ENCODE data around the gene ESPNL.
"Not testable (repeated sequence)": the region's sequence is repeated elsewhere in the genome, so short reads cannot be mapped to it uniquely, and the experiment has no call there.

The ESPNL gene

GRCh38 chr2:238114851-238115660 is 14.9 kb downstream of the ESPNL start:
- DNase-seq (ENCODE audit: low read depth), result no peak

- not testable (repeated sequence) for DNase-seq (ENCODE audit: low read depth)
Measured at GRCh38 chr2:238115709-238116108, 15.6 kb downstream of the ESPNL start.

GRCh38 chr2:238116298-238117198 is 16.4 kb downstream of the ESPNL start:
- DNase-seq (ENCODE audit: low read depth), result no peak

- DNase-seq (ENCODE audit: low read depth), result no peak
Measured at GRCh38 chr2:238117199-238118154, 17.3 kb downstream of the ESPNL start.

GRCh38 chr2:238119756-238120462 is 19.8 kb downstream of the ESPNL start:
- no peak for DNase-seq (ENCODE audit: low read depth)

- no peak for DNase-seq (ENCODE audit: low read depth)
Measured at GRCh38 chr2:238120463-238121298, 20.5 kb downstream of the ESPNL start.

- DNase-seq (ENCODE audit: low read depth), result no peak
Measured at GRCh38 chr2:238121511-238122286, 21.6 kb downstream of the ESPNL start.

GRCh38 chr2:238122287-238123217 is 22.4 kb downstream of the ESPNL start:
- no peak for DNase-seq (ENCODE audit: low read depth)

- no peak for DNase-seq (ENCODE audit: low read depth)
Measured at GRCh38 chr2:238123218-238123971, 23.3 kb downstream of the ESPNL start.

- no peak for DNase-seq (ENCODE audit: low read depth)
Measured at GRCh38 chr2:238123991-238124470, 23.9 kb downstream of the ESPNL start.

- no peak for DNase-seq (ENCODE audit: low read depth)
Measured at GRCh38 chr2:238124488-238125126, 24.5 kb downstream of the ESPNL start.

- no peak for DNase-seq (ENCODE audit: low read depth)
Measured at GRCh38 chr2:238125127-238125885, 25.2 kb downstream of the ESPNL start.

GRCh38 chr2:238126338-238126737 is 26.2 kb downstream of the ESPNL start:
- DNase-seq (ENCODE audit: low read depth), result no peak

GRCh38 chr2:238126775-238127164 is 26.6 kb downstream of the ESPNL start:
- DNase-seq (ENCODE audit: low read depth), result no peak

GRCh38 chr2:238127165-238128060 is 27.3 kb downstream of the ESPNL start:
- DNase-seq (ENCODE audit: low read depth), result no peak

All from activated T-cell treated with anti-CD3 and anti-CD28 coated beads for 1 hour (primary cell).